H1 (cell line): ENCODE results near the gene GPLD1. TPM values are rescaled to one million over a fixed set of nuclear protein-coding genes. Genes with fewer than 3 reads are reported as not detected.

Experiments used
- CTCF ChIA-PET: fragments of 300-600 bp; sonication (Branson Sonifier 250); formaldehyde crosslinking; loops from one replicate; lab custom pipeline; 2021; ENCODE audit not compliant: partially characterized antibody; lab: Charles Lee
- POLR2A ChIA-PET: fragments of 300-600 bp; sonication (Branson Sonifier 250); formaldehyde crosslinking; loops from one replicate; lab custom pipeline; 2021; ENCODE audit warnings: inconsistent platforms; ENCODE audit not compliant: partially characterized antibody; lab: Charles Lee
- DNase-seq, 2 experiments: peaks; one replicate each; pipeline versions ENCODE4 v3.0.0 to v3.0.0-alpha.2; 2010 to 2022; ENCODE audit warnings: low spot score in 2 of 2, low read depth in 1 of 2, mixed read lengths in 1 of 2
- FAIRE-seq: peaks from 2 replicates; lab custom pipeline; 2011; peaks lifted over from hg19 to GRCh38; lab: Jason Lieb, UNC
- H2AFZ ChIP-seq: 2 replicates; pipeline ENCODE4 v1.8.1; 2012; ENCODE audit warnings: low read length, inconsistent platforms
- H2AK5ac ChIP-seq: 2 replicates; pipeline ENCODE4 v1.6.1; 2013; ENCODE audit warnings: low read depth, low read length
- H2BK120ac ChIP-seq: replicated peaks from 2 replicates; pipeline ENCODE3; 2013; ENCODE audit warnings: low read depth, low read length, inconsistent platforms
- H2BK12ac ChIP-seq: 2 replicates; pipeline ENCODE4 v1.6.1; 2013; ENCODE audit warnings: low read depth, low read length
- H2BK15ac ChIP-seq: 2 replicates; pipeline ENCODE4 v1.6.1; 2013; ENCODE audit warnings: low read length
- H2BK20ac ChIP-seq: 2 replicates; pipeline ENCODE4 v1.6.1; 2013; ENCODE audit warnings: low read length
- H2BK5ac ChIP-seq: 2 replicates; pipeline ENCODE4 v1.6.1; 2013; ENCODE audit warnings: low read depth, low read length
- H3K14ac ChIP-seq: 2 replicates; pipeline ENCODE4 v1.6.1; 2013; ENCODE audit warnings: inconsistent platforms; ENCODE audit not compliant: insufficient read length
- H3K18ac ChIP-seq: 2 replicates; pipeline ENCODE4 v1.6.1; 2013; ENCODE audit warnings: low read length; ENCODE audit errors: extremely low read depth
- H3K23ac ChIP-seq: 2 replicates; pipeline ENCODE4 v1.6.1; 2013; ENCODE audit warnings: inconsistent platforms; ENCODE audit not compliant: insufficient read length
- H3K23me2 ChIP-seq: 2 replicates; pipeline ENCODE4 v1.6.1; 2013; ENCODE audit warnings: low read depth, low read length
- H3K27ac ChIP-seq: 2 replicates; pipeline ENCODE4 v1.6.1; 2011; ENCODE audit warnings: low read depth, low read length, inconsistent platforms
- H3K27me3 ChIP-seq, 4 experiments: replicated peaks in 1 of 4; 1 replicate in 1 of 4; 2 replicates in 3 of 4; pipeline versions ENCODE4 v1.6.1 to v1.8.1; 2011 to 2013; ENCODE audit warnings: low read length in 3 of 4, mild to moderate bottlenecking in 3 of 4, inconsistent platforms in 2 of 4, mixed read lengths in 2 of 4, moderate library complexity in 1 of 4; ENCODE audit not compliant: control insufficient read depth in 3 of 4, insufficient read depth in 3 of 4; ENCODE audit errors: extremely low read depth in 1 of 4
- H3K36me3 ChIP-seq, 4 experiments: 2 replicates each; pipeline versions ENCODE4 v1.6.1 to v1.8.1; 2011 to 2013; ENCODE audit warnings: mild to moderate bottlenecking in 4 of 4, low read length in 3 of 4, moderate library complexity in 2 of 4, control low read depth in 1 of 4, inconsistent platforms in 1 of 4; ENCODE audit not compliant: insufficient read depth in 4 of 4, control insufficient read depth in 2 of 4
- H3K4ac ChIP-seq: replicated peaks from 2 replicates; pipeline ENCODE3; 2013; ENCODE audit warnings: low read length, low read depth, mixed read lengths, inconsistent platforms; ENCODE audit not compliant: insufficient read length
- H3K4me1 ChIP-seq, 4 experiments: replicated peaks in 1 of 4; 1 replicate in 1 of 4; 2 replicates in 3 of 4; pipeline versions ENCODE4 v1.6.1 to v1.8.1; 2011 to 2013; ENCODE audit warnings: low read length in 3 of 4, inconsistent platforms in 2 of 4, mixed read lengths in 1 of 4; ENCODE audit not compliant: insufficient read depth in 4 of 4, control insufficient read depth in 3 of 4
- H3K4me2 ChIP-seq, 2 experiments: 2 replicates each; pipeline versions ENCODE4 v1.6.1 to v1.8.1; 2011 to 2013; ENCODE audit warnings: low read depth in 2 of 2, low read length in 2 of 2, control low read depth in 1 of 2, inconsistent platforms in 1 of 2, mild to moderate bottlenecking in 1 of 2; ENCODE audit not compliant: insufficient read depth in 1 of 2
- H3K4me3 ChIP-seq, 4 experiments: fragments of 200-600, 300-600 bp in 1 of 4; sonication (generic), shearing (Covaris generic), sonication (Bioruptor Twin) in 1 of 4; 2 replicates each; pipeline versions ENCODE4 v1.5.1 to v1.8.1; 2011 to 2016; ENCODE audit warnings: low read length in 4 of 4, low read depth in 3 of 4, control low read depth in 2 of 4, inconsistent platforms in 2 of 4, mild to moderate bottlenecking in 2 of 4, mixed read lengths in 1 of 4, moderate library complexity in 1 of 4; ENCODE audit not compliant: insufficient read depth in 2 of 4; ENCODE audit errors: extremely low read depth in 1 of 4
- H3K56ac ChIP-seq: replicated peaks from 2 replicates; pipeline ENCODE3; 2013; ENCODE audit warnings: low read depth, mild to moderate bottlenecking, mixed read lengths, low read length, inconsistent platforms; ENCODE audit not compliant: insufficient read length
- H3K79me1 ChIP-seq: 2 replicates; pipeline ENCODE4 v1.6.1; 2013; ENCODE audit warnings: low read depth, low read length, control low read depth
- H3K79me2 ChIP-seq, 2 experiments: 2 replicates each; pipeline versions ENCODE4 v1.6.1 to v1.8.1; 2012 to 2013; ENCODE audit warnings: low read length in 2 of 2, mild to moderate bottlenecking in 2 of 2, inconsistent platforms in 1 of 2; ENCODE audit not compliant: insufficient read depth in 2 of 2, control insufficient read depth in 1 of 2
- H3K9ac ChIP-seq, 4 experiments: replicated peaks in 1 of 4; 1 replicate in 1 of 4; 2 replicates in 3 of 4; pipeline versions ENCODE4 v1.6.1 to v1.8.1; 2011 to 2013; ENCODE audit warnings: low read depth in 3 of 4, low read length in 3 of 4, control low read depth in 2 of 4, mild to moderate bottlenecking in 2 of 4, moderate library complexity in 2 of 4, inconsistent platforms in 1 of 4; ENCODE audit errors: extremely low read depth in 1 of 4
- H3K9me3 ChIP-seq, 2 experiments: 2 replicates each; pipeline versions ENCODE4 v1.6.1 to v1.8.1; 2012 to 2013; ENCODE audit warnings: mild to moderate bottlenecking in 2 of 2, moderate library complexity in 2 of 2, control low read depth in 1 of 2, inconsistent platforms in 1 of 2, low read depth in 1 of 2, low read length in 1 of 2, mixed read lengths in 1 of 2; ENCODE audit not compliant: insufficient read depth in 2 of 2
- H4K20me1 ChIP-seq, 2 experiments: replicated peaks in 1 of 2; 2 replicates each; pipeline versions ENCODE3 to v1.8.1; 2011 to 2013; ENCODE audit warnings: inconsistent platforms in 2 of 2, low read length in 2 of 2, mild to moderate bottlenecking in 1 of 2; ENCODE audit not compliant: insufficient read depth in 2 of 2, control insufficient read depth in 1 of 2
- H4K5ac ChIP-seq: 2 replicates; pipeline ENCODE4 v1.6.1; 2013; ENCODE audit warnings: low read length, low read depth, mixed read lengths, inconsistent platforms; ENCODE audit not compliant: insufficient read length
- H4K8ac ChIP-seq: 2 replicates; pipeline ENCODE4 v1.8.0; 2013; ENCODE audit warnings: mild to moderate bottlenecking, moderate library complexity, low read length, inconsistent platforms; ENCODE audit not compliant: insufficient read depth; ENCODE audit errors: extremely low read depth
- H4K91ac ChIP-seq: replicated peaks from 2 replicates; pipeline ENCODE3; 2013; ENCODE audit warnings: low read length, mixed read lengths, inconsistent platforms; ENCODE audit not compliant: insufficient read length
- CEBPB ChIP-seq: IDR thresholded peaks from 2 replicates; pipeline ENCODE4 v1.6.1; 2012; ENCODE audit warnings: low read depth, low read length
- CTBP2 ChIP-seq: IDR thresholded peaks from 2 replicates; pipeline ENCODE4 v1.7.0; 2011; ENCODE audit warnings: borderline replicate concordance, mild to moderate bottlenecking, moderate library complexity, mixed read lengths, low read length; ENCODE audit not compliant: insufficient read depth, insufficient read length
- KDM4A ChIP-seq: IDR thresholded peaks from one replicate; pipeline ENCODE4 v1.7.1; 2012; ENCODE audit warnings: low read depth, mild to moderate bottlenecking, moderate library complexity, low read length, inconsistent platforms; ENCODE audit not compliant: severe bottlenecking
- RFX5 ChIP-seq: IDR thresholded peaks from 2 replicates; pipeline ENCODE4 v1.6.1; 2011; ENCODE audit warnings: low read depth, low read length, improper control_type of control experiment, borderline replicate concordance
- WGBS, 2 experiments: shearing (Covaris generic) in 1 of 2; methylation state at CpG; one replicate each; pipeline versions ENCODE4 v1.1.6 to v1.1.7; 2013 to 2015; ENCODE audit warnings: low lambda C conversion rate in 2 of 2, mixed read lengths in 2 of 2, inconsistent platforms in 1 of 2, low coverage in 1 of 2, missing lambda C conversion rate in 1 of 2; ENCODE audit not compliant: insufficient replicate concordance in 2 of 2, insufficient coverage in 1 of 2, insufficient read length in 1 of 2; ENCODE audit errors: extremely low coverage in 1 of 2, missing lambda C conversion rate in 1 of 2; 5-methylcytosine and 5-hydroxymethylcytosine counted together
- polyA plus RNA-seq, 7 experiments: library from polyadenylated mRNA; depleted of rRNA in 3 of 7; stranded (reverse) in 5 of 7; unstranded in 2 of 7; fragments of >200 nt in 5 of 7; fragments of 200-250 nt in 2 of 7; gene quantifications; 1 replicate in 5 of 7; 2 replicates in 1 of 7; 4 replicates in 1 of 7; pipeline versions ENCODE4 v1.2.1 to v1.2.3, GENCODE V29; 2011 to 2013; ENCODE audit warnings: missing spikeins in 2 of 7, mixed read lengths in 2 of 7
- total RNA-seq: library from RNA; stranded (reverse); fragmentation: NEBNext Ultra II Directional; extraction: Animal tissue kit (Norgen Biotek cat#: 25700); gene quantifications from 2 replicates; pipeline ENCODE4 v1.2.1, GENCODE V29; 2021

Gene GPLD1
- total and polyA plus RNA-seq, 2 of the 8 experiments (the other 6 are each of a cell fraction or from before 2014, with no cell fraction given) = 3.7 to 5.3 TPM

- Histone ChIP-seq H3K27me3 (no peaks in the 10 kb centered on the region), H3K79me1 (no peaks in the 10 kb centered on the region), H3K4me1 (no peaks in the 10 kb centered on the region), H4K8ac (no peak overlapping the region), H3K4ac (no peak overlapping the region), H3K18ac (no peak overlapping the region), H4K20me1 (no peaks in the 10 kb centered on the region), H3K27ac (no peak overlapping the region), H3K4me3 (no peak overlapping the region), H3K4me2 (no peak overlapping the region), H3K14ac (no peak overlapping the region), H3K23me2 (no peaks in the 10 kb centered on the region), H2AFZ (no peak overlapping the region), H2BK120ac (no peak overlapping the region), H3K79me2 (no peaks in the 10 kb centered on the region), H3K56ac (no peak overlapping the region), H2BK20ac (no peak overlapping the region), H2BK5ac (no peak overlapping the region), H3K36me3 (no peaks in the 10 kb centered on the region), H2BK12ac (no peak overlapping the region), H4K91ac (no peak overlapping the region), H3K23ac (no peak overlapping the region), H4K5ac (no peak overlapping the region), H3K9me3 (no peaks in the 10 kb centered on the region; a peak in 1 of 4 replicates), H2BK15ac (no peak overlapping the region), H2AK5ac (no peak overlapping the region), H3K9ac (no peak overlapping the region)
- WGBS, 2 experiments = 87% methylated on average over 7 of the region's 7 CpGs; no CpG with 5 or more reads in 1 of the 2 experiments
- POLR2A ChIA-PET = no interaction called here
- no peak for DNase-seq
- no peak for FAIRE-seq
- CTCF ChIA-PET = interaction anchor here (1.5 to 2.0 kb wide), 2 partner anchors 10 to 52 kb away, joined by 3 to 6 read pairs; partner anchors contain the start of gene ALDH5A1
- TF ChIP-seq CEBPB (no peak), CTBP2 (no peak), RFX5 (no peak), KDM4A (no peak)
Measured at GRCh38 chr6:24484657-24485323, 4.6 kb downstream of the GPLD1 start.
